ENCODE data around the gene FOXJ3.

DNA sequence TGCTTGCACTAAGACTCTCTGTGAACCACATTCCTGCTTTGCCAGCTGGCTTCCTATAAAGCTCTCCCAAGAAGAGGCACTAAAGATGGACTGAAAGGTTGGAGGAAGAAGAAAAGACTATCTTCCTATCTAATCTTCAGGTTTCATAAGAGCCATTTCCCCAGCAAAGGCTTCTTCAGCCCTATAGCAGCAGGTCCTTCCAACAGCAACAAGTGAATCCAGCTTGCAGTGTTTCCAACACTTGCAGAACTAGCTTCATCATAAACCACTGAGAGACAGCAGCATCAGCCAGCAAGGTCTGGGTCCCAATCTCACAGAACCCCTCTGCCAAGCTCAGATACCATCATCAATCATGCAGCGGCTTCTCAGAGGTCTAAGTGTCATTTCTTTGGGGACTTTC, 28.1 kb downstream of the FOXJ3 start:
- TF ChIP-seq NFKBIZ (CRISPR knock-in tag; IDR thresholded peaks at IDR 0.05) (no peak), JUND (CRISPR knock-in tag; IDR thresholded peaks at IDR 0.05) (no peak), ZNF121 (CRISPR knock-in tag; IDR thresholded peaks at IDR 0.05) (no peak), ZNF747 (CRISPR knock-in tag; IDR thresholded peaks at IDR 0.05; ENCODE audit: borderline replicate concordance) (no peak), REXO4 (CRISPR knock-in tag; IDR thresholded peaks at IDR 0.05; ENCODE audit: borderline replicate concordance) (no peak), SP140L (CRISPR knock-in tag; IDR thresholded peaks at IDR 0.05; ENCODE audit: borderline replicate concordance) (no peak)
